GM06990 (cell line): Measurements from ENCODE around the gene TSGA10IP.

ENCODE experiments used
- DNase-seq: peaks from one replicate; pipeline ENCODE4 v3.0.0-alpha.2; 2011; ENCODE audit not compliant: insufficient read length; ENCODE audit errors: extremely low read depth
- H3K27me3 ChIP-seq: replicated peaks from 2 replicates; pipeline ENCODE4 v1.6.0; 2011; ENCODE audit warnings: low read length; ENCODE audit not compliant: control insufficient read depth, insufficient read depth
- H3K36me3 ChIP-seq: 2 replicates; pipeline ENCODE4 v1.5.1; 2011; ENCODE audit warnings: low read length; ENCODE audit not compliant: control insufficient read depth, insufficient read depth
- H3K4me3 ChIP-seq: replicated peaks from 2 replicates; pipeline ENCODE4 v1.5.1; 2011; ENCODE audit warnings: low read depth, mild to moderate bottlenecking, control low read depth, low read length
- TF ChIP-seq, protein P1 (sequence below): IDR thresholded peaks from 2 replicates; pipeline ENCODE4 v1.5.1; 2011; ENCODE audit warnings: low read length, control low read depth, mild to moderate bottlenecking, inconsistent platforms; ENCODE audit not compliant: insufficient read depth, poor library complexity, severe bottlenecking

TSGA10IP gene

DNA sequence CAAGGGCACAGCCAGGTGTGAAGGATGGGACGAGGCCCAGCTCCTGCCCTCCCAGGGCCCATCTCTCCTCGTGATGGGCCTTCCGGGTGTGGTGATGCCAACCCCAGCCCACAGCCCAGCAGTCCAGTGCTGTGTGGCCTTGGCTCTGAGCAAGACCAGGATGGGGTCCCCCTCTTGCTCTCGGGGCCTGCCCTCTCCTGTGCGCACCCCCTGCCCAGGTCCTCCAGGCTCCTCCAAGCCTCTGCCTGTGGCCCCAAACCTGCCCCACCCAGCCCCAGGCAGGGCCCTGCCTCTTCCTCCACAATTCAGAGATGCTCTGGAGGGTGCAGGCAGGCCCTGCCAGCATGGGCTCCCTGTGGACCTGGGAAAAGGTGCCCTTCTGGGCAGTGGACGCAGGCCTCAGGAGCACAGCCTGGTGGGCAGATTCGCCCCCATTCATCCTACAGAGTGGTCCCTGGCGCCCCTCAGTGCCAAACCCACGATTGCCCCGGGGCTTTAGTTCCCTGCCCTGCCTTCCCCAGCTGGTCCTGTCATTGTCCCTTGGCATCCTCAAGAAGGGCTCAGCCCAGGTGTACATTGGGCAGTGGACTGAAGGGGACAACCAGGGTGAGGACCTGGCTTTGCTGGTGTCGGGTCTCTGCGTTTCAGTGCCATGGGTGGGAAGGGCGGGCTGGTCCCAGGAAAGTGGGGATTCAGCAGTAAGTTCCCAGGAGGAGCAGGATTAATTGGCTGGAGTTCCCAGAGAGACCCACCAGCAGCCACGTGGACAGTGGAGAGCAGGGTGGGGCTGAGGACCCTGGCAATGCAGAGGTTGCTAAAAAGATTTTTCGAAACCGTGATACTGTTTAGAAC is 36.9 kb downstream of the TSGA10IP start:
- H3K27me3 ChIP-seq: no peaks in the 10 kb centered on the region
- DNase-seq: no peak
- TF ChIP-seq, protein P1, sequence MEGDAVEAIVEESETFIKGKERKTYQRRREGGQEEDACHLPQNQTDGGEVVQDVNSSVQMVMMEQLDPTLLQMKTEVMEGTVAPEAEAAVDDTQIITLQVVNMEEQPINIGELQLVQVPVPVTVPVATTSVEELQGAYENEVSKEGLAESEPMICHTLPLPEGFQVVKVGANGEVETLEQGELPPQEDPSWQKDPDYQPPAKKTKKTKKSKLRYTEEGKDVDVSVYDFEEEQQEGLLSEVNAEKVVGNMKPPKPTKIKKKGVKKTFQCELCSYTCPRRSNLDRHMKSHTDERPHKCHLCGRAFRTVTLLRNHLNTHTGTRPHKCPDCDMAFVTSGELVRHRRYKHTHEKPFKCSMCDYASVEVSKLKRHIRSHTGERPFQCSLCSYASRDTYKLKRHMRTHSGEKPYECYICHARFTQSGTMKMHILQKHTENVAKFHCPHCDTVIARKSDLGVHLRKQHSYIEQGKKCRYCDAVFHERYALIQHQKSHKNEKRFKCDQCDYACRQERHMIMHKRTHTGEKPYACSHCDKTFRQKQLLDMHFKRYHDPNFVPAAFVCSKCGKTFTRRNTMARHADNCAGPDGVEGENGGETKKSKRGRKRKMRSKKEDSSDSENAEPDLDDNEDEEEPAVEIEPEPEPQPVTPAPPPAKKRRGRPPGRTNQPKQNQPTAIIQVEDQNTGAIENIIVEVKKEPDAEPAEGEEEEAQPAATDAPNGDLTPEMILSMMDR: no peak

DNA sequence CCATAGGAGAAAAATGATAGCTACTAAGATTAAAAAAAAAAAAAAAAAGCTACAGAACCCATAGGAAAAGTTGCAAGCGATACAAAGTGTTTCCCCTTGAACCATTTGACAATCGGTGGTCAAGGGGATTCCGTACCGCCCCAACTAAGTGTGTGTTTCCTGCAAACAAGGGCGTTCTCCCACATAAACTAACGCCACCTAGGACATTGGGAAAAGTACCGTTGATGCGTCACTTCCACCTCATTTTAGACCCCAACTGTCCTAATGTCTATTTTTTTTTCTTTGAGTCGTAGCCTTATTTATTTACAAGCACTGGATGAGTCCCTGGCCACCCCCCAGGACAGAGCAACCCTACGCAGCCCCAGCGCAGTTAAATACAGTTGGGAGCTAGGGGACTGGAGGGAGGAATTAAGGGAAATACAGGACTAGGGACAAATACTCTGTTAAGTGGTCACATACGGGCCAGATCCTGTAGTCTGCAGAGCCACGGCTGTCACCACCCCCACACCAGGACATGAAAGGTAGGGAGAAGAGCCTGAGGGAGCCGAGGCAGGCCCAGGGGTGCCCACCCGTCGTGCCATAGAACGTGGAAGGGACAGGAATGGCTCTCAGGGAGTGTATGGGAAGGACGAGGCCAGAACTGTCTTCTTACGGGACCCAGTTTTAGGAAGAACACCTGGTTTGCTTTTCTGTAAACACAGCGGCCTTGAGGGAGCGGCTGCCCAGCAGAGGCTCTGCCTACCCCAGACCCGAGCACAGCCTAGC is 37.7 kb downstream of the TSGA10IP start:
- Histone ChIP-seq H3K36me3 (peaks cover 11% of the 10 kb centered on the region), H3K4me3 (no peak overlapping the region), H3K27me3 (no peaks in the 10 kb centered on the region)
- TF ChIP-seq, protein P1: no peak
- no peak for DNase-seq

More for the DNA sequence above, 36.9 kb downstream of the TSGA10IP start:
- H3K36me3 ChIP-seq: peaks cover 16% of the 10 kb centered on the region
- no peak overlapping the region for H3K4me3 ChIP-seq

DNA sequence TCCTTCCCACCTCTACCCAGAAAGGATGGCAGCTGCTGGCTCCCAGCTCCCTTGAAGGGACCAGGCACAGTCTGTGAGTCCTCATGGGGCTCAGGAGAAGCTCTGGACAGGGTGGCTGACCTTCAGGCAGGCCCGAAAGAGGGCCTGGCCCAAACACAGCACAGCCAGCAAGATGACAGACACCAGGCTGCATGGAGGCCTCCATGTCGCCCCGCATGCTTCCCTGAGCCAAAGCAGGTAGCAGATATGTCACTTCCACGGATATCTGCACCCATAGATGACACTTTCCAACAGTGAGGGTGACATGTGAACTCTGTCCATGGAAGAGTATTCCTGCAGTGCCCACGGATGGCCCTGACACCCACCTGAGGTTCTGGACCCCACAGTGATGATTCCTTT is 38.3 kb downstream of the TSGA10IP start:
- TF ChIP-seq, protein P1: no peak
- no peak for DNase-seq
- H3K27me3 ChIP-seq: no peaks in the 10 kb centered on the region

DNA sequence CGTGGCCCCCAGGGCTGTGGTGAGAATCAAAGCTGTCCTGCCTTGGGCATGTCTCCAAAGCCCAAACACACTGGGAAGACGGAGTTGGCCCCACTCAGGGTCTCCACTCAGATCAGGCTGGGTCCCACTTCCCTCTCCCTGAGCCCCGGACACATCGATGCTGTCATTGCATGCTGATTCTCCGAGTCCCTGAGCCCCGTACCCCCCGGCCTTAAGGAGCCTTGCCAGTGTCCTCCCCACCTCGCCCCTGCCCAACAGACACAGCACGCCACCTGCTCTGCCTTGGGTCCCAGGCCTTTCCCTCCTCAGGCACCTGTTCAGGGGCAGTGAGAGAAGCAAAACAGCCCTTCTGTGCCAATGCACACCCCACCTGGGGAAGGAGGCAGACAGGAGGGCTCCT is 42.1 kb downstream of the TSGA10IP start:
- DNase-seq: no peak
- TF ChIP-seq, protein P1: no peak
- Histone ChIP-seq H3K4me3 (no peak overlapping the region), H3K27me3 (no peaks in the 10 kb centered on the region), H3K36me3 (no peaks in the 10 kb centered on the region; the same call in 1 of the 2 replicates)

More for the DNA sequence above, 38.3 kb downstream of the TSGA10IP start:
- Histone ChIP-seq H3K36me3 (peaks cover 7% of the 10 kb centered on the region; the same call in 1 of the 2 replicates), H3K4me3 (no peak overlapping the region)

DNA sequence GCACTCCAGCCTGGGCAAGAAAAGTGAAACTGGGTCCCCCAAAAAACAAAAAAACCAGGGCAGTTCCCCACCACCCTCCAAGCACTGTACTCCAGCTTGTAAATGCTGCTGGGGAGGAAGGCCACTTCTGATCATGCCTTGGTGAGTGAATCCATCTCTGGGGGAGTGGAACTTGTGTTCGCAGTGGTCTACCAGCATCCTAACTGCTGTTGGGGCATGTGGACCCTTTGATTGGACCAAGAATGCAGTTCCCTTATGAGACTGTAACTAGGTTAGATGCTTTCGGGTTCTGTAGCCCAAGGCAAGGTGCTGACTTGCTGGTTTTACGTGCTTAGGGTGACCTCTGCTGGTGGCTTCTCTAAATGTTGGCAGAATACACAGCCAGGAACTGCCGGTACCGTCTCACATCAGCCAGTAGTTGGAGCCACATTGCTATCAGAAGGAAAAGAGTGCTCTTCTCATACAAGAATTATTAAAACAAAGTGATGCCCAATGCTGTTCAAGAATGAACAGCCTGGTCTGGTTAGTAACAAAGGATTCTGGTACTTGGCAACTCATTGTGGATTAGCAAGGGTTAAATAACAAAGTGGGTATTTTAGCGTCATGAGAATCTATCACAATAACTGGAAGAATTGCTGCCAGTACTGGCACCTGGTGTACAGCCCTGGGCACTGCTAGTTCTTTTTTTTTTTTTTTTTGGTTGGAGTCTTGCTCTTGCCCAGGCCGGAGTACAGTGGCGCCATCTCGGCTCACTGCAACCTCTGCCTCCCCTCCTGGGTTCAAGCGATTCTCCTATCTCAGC is 43.7 kb downstream of the TSGA10IP start:
- no peaks in the 10 kb centered on the region; the same call in 1 of the 2 replicates for H3K36me3 ChIP-seq
- peak; percentile 72 for DNase-seq
- TF ChIP-seq, protein P1: peak; percentile 94
- H3K27me3 ChIP-seq: no peaks in the 10 kb centered on the region
- no peak overlapping the region for H3K4me3 ChIP-seq
